Stimulated activated CD8-positive, alpha-beta memory T cell treated with anti-CD3 and anti-CD28 coated beads, Interleukin-4, amount 100 ng/mL, for 4 hours (primary cell): ENCODE data around the gene MELTF.
"Not testable (repeated sequence)": the region's sequence is repeated elsewhere in the genome, so short reads cannot be mapped to it uniquely, and the experiment has no call there.

Experiments used
- DNase-seq, 2 donors: peaks; one replicate each; pipeline ENCODE4 v3.0.0-alpha.2; 2020; ENCODE audit warnings: low read depth in 2 of 2, low spot score in 1 of 2

MELTF gene

DNA sequence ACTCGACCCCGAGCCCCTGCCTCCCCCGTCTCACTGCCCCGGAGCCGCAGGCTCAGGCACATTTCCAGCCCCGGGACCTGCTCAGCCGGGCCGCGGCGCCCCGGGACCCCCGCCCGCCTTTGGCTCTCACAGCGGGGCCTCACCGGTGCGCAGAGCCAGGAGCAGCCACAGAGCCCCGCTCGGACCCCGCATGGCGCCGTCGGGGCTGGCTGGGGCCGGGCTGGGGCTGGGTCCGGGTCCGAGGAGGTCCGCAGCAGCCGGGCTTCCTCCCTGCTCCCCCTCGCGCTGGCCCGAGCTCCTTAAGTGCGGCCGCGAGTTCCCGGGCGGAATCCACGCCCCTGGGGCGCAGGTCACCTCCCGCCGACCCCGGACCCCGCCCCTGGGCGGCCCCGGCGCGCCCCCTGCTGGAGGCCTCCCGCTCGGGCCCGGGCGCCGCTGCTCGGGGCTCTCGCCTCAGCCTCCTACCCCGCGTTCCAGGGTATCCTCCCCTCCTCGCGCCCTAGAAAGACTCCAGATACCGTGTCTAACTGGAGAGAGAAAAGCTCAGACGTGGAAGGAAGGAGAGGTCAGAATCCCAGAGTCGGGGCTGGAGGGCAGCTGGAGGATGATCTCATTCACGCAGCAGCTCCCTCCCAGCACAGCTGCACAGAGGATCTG, at the start of gene MELTF:
MELTF (minus strand) TSS at position 307 of the 657 bp plus-strand sequence; CDS start at position 192, 115 bp downstream.
- DNase-seq: peak; percentile 35

DNA sequence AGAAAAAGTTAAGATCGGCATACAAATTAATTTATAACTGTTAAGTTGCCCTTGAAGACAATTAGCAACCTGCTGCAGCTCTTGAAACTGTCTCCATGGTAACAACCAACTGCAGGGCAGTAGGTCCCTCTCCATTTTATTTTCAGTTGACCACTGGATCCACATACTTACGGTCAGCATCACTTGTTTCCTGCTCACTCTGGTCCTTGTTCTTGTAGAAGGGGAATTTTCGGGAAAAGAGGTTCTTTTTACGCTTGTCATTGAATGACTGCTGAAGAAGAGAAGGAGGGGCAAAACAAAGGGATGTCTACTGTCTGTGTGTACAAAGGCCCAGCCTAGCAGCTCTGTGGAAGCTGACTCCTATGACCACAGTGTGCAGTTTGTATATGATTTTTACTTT, 46.8 kb upstream of the MELTF start:
- no peak for DNase-seq

DNA sequence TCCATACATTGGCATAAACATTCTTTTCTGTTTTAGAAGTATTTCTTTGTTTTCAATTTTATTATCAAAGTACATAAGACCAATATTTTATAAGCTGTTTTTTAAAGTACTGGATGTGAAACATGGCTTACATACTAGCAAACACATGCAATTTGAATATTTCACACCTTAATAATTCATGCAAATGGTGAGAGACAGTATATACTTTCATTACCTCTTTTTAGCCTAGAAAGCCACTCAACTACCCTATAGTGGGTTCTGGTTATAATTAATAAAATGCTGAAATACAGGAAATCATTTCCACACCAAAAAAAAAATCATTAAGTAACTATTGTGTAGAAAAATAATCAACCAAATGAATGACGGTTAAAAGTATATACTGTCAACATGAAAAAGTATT, 38.5 kb upstream of the MELTF start:
- DNase-seq: no peak

DNA sequence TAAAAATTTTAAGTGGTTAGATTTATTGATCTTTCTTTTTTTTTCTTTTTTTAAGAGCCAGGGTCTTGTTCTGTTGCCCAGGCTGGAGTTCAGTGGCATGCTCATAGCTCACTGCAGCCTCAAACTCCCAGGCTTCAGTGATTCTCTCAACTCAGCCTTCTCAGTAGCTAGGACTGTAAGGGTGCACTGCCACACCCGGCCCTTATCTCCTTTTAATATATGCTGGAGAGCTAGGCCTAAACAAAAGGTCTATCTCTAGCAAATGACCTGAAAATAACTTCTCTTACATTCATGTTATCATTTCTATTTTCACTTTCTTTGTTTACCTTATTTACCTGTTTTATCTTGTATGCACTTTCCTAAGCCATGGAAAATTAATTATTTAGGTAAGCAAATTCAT, 35.2 kb upstream of the MELTF start:
- DNase-seq: no peak

DNA sequence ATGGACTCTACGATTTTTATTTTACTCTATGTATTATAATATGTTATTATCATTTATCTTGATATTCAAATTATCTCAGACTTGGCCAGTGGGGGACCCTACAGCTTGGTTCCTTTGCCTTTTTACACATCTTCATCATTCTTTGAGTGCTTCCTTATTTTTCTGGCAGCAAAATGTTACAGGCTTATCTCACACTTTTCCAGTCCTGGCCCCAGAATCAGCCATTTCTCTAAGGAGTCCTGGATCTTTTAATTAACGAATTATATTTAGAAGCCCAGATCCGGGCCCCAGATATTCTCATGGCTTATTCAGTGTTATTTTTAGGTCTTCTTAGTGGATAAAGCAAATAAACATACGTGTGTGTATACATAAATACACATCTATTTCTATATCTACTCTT, 32.8 kb upstream of the MELTF start:
- DNase-seq: no peak

DNA sequence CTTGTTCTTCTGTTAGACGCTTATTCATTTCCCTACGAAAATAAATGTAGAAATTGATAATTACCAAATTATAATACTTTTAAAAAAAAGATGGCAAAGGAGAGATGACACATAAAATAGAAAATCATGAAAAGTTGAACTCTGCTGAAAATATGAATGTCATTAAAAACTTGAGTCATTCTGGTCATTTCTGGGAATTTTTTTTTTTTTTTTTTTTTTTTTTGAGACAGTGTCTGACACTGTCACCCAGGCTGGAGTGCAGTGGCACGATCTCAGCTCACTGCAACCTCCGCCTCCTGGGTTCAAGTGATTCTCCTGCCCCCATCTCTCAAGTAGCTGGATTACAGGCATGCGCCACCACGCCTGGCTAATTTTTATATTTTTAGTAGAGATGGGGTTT, 22.0 kb upstream of the MELTF start:
- not testable (repeated sequence) for DNase-seq

DNA sequence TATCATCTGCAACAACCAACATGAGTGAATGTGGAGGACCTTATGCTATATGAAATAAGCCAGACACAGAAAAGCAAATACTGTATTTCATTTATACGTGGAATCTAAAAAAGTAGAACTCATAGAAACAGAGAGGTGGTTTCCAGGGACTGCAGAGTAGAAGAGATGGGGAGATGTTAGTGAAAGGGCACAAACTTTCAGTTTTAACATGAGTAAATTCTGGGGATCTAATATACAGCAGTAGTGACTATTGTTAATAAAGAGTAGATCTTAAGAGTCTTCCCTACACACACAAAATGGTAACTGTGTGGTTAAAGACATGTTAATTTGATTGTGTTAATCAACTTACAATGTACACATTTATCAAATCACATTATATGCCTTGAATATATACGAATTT, 20.9 kb upstream of the MELTF start:
- DNase-seq: no peak

DNA sequence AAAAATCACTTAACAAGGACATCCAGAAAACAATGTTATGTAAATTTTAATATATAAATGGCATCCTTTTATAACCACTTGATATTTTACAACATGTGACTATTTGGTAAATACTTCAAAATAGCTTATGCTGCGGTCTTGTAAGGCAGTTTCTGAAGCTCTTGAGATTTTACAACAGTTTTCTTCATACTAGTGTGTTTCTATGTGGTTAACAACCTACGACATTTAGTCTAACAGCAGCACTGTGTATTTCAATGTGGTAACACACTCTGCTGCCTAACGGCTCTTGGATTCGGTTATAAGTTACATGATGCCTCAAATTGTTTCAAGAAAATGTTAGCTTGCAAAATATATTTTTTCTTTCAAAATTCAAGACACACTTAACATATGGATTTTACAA, 12.9 kb upstream of the MELTF start:
- DNase-seq: no peak

DNA sequence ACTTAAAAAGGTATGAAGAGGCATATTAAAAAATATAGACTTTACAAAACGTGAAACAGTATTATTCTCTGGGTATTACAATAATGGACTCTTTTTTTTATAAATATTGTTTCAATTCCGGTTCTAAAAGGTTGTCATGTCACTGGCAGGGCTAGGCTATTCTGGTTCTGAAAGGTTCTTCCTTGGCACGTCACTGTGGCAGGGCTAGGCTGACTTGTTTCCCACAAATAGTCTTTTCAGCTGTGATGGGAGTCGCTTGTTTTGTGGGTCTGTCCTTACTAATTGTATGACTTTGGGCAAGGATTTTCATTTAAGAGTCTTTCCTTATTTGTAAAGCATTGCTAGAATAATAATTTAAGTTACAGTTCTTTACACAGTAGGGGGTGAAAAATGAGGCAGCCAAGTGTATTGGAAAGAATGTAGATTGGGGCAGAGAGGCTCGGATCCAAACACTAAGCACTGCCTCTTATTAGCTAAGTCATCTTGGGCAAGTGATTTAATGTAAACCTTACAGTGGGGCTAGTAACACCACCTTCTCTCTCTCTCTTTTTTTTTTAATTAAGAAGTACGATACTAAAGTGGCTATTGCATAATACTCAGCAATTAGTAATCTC, 12.4 kb upstream of the MELTF start:
- DNase-seq: no peak

DNA sequence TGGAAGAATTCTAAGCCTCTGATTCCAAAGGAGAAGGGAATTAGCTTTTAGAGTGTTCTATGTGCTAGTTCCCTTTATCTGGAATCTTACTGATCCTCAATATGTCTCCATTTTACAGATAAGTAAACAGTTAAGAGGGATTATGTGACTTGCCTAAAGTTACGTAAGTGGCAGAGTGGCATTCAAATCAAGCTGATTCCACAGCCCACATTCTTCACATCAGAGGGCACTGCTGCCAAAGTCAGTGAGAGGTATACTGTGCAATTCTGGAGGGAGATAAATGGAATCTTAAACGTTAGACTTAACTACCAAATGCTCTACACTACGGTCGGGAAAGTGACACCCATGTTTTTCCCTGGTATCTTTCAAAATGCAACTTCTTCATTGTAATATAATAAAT, 11.0 kb upstream of the MELTF start:
- DNase-seq: no peak

DNA sequence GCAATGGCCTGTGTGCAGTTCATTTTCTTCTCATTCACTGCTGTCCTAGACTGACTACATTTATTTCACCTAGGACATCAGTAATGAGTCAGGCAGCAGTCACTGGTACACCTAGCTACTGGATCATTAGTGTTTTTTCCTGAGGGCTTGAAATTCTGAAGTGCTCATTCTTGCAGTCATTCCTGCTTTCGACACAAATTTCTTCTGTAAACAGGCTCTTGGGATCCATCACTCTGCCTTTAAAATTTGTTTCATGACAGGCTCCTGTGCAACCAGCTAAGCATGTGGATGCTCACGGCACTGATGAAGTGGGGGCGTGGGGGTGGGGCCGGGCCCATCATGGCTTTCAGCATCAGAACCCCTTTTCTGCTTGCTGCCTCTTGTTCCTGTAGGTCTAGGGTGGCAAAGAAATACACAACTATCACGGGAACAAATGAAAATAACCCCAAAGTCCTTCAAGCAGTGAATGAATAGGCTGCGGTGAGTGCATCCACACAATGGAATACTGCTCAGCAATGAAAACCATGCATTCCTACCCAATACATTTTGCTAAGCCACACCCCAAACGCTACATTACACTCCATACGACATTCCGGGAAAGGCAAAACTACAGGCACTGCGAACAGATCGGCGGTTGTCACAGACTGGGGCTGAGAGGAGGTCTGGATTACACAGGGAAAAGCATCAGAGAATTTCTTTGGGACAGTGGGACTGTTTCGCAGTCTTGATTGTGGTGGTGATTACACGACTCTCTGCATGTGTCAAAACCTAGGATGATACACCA, 9.3 kb upstream of the MELTF start:
- DNase-seq: no peak

DNA sequence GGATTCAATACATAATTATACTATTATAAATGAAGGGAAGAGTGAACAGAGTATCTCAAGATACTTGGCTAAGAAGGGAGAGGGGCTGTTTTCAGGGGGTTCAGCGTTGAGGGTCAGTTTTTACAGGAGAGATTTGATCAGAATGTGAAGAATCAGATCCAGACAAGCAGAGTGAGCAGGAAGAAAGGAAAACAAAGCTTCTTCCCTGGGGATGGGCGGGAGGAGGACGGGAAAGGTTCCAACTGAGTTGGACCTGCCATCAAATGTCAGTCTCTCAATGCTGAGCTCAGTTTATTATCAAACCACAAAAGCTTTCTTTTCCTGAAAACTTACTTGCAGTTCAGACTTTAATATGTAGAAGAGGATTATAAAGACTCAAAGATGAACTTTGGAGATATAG, 6.0 kb upstream of the MELTF start:
- DNase-seq: no peak

DNA sequence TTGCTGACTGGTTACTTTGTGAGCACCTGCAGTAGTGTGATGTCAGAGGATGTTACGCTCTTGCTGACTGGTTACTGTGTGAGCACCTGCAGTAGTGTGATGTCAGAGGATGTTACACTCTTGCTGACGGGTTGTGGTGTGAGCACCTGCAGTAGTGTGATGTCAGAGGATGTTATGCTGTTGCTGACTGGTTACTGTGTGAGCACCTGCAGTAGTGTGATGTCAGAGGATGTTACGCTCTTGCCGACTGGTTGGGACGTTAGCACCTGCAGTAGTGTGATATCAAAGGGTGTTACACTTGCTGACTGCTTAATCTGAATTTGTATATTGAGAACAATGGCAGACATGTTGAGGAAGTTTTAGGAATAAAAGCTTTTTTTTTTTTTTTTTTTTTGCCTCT, 5.2 kb upstream of the MELTF start:
- not testable (repeated sequence) for DNase-seq

DNA sequence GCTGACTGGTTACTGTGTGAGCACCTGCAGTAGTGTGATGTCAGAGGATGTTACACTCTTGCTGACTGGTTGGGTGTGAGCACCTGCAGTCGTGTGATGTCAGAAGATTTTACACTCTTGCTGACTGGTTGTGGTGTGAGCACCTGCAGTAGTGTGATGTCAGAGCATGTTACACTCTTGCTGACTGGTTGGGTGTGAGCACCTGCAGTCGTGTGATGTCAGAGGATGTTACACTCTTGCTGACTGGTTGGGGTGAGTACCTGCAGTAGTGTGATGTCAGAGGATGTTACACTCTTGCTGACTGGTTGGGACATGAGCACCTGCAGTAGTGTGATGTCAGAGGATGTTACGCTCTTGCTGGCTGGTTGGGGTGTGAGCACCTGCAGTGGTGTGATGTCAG, 4.1 kb upstream of the MELTF start:
- DNase-seq: not testable (repeated sequence)

DNA sequence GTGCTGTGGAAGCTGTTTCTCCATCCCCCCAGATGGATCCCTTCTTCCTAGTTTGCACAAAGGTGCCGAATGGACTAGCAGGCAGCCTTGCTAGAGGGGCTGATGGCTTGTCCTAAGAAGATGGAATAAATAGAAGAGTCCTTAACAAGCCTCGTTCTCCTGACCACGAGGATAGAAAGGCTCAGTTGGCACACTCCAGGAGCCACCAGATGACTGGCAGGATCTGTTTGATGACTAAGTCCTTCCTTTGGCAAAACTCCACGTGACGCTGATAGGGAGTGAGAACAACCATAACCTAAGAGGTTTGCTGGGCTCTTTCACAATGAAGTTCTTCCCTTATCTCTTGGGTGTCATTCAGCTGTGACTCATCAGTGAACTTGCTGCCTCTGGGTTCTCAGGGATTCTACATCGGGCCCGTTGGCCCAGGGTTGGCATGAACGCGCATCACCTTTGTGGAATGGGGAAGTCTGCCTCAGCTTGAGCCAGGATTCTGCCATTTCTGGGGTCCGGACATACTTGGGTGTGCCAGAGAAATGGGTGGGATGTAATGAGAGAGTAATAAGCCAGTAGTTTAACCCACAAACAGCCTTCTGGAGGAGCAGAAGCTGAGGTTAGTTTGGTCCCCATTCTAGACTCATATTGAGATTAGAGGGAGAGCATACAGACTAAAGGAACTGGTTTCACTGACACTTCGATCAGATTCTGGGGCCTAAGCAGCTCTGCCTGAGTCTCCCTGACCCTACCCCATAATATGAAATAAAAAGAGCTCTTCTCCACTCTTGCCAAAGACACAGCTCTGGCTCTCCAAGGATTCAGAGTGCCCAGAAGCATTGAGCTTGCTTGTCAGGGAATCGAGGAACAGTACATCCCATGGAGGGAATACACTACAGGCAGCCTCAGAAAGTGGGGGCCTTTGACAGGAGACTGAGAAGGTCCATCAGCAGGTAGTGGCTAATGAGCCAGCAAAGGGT, 2.0 kb upstream of the MELTF start:
- no peak for DNase-seq

DNA sequence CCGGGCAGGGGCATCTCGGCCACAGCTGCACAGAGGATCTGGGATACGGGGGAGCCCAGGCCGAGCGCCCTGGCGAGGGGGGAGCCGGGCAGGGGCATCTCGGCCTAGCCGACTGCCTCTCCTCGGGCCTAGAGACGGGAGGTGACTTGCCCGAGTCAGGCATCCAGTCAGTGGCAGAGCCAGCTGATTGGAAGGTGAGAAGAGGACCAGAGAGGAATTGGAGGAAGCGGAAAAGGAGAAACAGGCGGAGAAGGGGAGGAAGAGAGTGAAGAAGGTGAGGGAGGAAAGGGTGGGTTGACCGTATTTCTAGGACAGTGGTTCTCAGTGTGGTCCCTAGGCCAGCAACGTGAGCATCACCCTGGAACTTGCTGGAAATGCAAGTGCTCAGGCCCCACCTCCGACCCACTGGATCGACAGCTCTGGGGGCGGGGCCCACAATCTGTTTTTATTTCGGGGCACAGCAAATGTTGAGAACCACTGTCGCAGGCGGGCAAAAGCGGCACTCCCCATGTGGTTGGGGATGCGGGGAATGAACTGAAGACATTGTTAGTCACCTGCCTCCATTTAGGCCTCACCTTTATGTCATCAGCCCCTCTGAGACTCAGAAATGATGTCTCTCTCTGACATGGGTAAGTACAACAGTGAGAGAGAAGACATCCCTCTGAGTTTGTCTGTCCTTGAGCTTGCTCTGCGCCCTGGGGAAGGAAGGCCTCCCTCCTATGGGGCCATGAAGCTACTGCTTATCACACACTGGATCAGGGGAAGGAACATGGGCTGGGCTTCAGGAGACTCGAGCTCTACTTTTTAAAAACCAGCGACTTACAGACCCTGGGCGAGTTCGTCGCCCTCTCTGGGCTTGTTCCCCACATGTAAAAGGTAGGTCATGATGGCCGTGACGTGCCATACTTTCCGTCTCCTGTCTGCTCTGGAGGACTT, 1.0 kb upstream of the MELTF start:
- no peak for DNase-seq

DNA sequence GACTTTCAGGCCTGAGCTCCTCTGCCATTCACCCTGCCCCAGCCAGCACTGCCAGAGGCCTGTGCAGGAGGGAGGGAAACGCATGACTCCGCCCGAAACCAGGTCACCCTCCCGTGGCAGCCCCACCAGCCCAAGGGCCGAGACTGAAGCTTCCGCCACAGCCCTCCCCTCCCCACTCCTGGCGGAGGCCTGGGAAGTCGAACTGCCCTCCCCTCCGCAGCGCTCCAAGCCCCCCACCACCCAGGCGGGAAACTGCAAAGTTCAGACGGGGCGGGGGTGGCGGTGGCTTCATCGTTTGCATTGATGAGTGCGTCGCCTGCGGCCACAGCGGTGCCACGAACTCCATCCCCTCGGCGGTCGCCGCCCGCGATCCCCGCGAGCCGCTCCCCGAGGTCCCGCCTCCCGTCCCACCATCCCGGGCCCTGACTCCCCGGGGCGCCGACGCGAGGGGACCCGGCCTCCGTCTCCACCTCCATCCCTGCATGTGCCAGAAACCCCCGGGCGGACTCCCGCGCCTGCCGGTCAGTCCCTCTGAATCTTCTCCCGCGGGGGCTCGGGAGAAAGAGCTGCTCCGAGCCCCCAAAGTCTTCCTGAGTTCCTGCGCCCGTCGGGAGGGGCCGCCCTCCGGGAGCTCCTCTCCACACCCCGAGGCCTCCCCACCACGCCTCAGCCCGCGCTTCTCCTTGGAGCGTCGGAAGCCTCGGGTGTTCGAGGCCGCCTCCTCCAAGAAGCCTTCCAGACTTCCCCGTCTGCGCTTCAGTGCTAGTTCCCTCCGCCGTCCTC, 698 bp downstream of the MELTF start:
- DNase-seq: no peak

DNA sequence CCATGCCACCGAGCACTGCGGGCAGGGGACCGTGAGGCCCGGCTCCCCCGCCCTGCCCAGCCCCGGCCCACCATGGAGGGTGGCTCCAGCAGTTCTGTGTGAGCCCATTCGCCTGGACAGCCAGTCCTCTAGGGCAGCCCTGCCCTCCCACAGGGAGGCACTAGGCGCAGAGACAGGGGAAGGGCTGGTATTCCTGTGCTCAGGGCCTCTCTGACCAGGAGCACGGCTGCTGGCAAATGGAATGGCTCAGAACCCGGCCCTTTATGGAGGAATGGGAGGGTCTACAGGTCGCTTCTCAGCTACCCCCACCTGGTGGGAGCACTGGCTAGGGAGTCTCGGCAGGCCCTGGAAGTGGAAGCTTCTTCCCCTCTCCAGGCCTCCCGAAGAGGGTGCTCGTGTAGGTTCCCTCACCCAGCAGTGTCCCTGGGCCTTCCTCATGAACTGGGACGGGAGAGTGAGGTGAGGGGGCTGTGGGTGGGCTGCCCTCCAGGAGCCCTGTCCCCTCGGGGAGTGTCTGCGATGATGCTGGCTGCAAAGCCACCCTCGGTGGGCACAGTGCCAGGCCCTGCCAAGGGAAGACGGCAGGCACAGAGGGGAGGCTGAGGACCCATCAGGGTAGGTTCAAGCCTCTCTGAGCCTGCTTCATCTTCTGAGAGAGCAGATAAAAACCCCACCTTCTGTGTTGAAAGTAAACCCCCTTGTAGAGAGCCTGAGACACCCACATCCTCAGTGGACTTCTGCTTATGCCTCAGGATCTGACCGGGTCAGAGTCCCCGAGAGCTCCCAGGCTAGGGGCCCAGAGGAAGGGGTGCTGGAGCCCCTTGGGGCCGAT, 1.5 kb downstream of the MELTF start:
- no peak for DNase-seq
